Uterus (tissue), 2 donors: ENCODE measurements around the gene SH2D4B.

ENCODE experiments used
- CTCF ChIP-seq, 4 experiments: fragments of 200-600 bp in 2 of 4; fragments of 450-650 bp in 2 of 4; sonication (generic) in 2 of 4; IDR thresholded peaks; one replicate each; pipeline ENCODE4 v1.5.1; 2016 to 2019; ENCODE audit warnings: antibody characterized with exemption in 4 of 4, mild to moderate bottlenecking in 2 of 4, moderate library complexity in 1 of 4
- POLR2A ChIP-seq, 2 donors: fragments of 450-650 bp; IDR thresholded peaks; one replicate each; pipeline ENCODE4 v1.6.1; 2016; ENCODE audit warnings: antibody characterized with exemption in 2 of 2, mild to moderate bottlenecking in 1 of 2, moderate library complexity in 1 of 2

- TF ChIP-seq CTCF (IDR thresholded peaks at IDR 0.05) (no peak), POLR2A (IDR thresholded peaks at IDR 0.05) (no peak)
Measured at GRCh38 chr10:80542652-80543318, 5.1 kb downstream of the SH2D4B start.
